Measurements from ENCODE around the gene CATSPERE. TPM values are rescaled to one million over a fixed set of nuclear protein-coding genes. Genes with fewer than 3 reads are reported as not detected.

CATSPERE gene
- total and polyA plus RNA-seq, 9 of the 15 experiments (the other 6 are each of a cell fraction or from before 2014, with no cell fraction given), result 0.06 to 0.16 (median 0.09) TPM; not detected in 3

DNA sequence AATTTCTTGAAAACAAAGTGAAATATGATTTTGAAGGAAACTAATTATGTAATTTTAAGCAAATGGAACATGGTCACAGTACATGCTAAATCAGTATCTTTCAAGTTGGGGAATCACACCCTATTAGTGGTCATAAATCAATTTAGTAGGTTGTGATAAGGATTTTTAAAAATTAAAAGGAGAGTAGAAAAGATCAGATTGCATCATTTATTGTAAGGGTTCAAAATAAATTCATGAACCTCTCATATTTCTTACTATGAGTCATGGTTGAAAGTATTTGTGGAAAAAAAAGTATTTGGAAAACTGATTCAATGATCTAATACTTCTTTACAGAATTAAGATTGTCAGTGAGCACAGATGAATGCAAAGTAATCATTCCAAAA lies 24.0 kb upstream of the CATSPERE start:
- peaks cover 4% of the 10 kb centered on the region for H3K9me1 ChIP-seq (ENCODE audit: control insufficient read depth, insufficient read depth, low read length)
- POLR2A ChIA-PET, result no interaction called here
- CTCF ChIA-PET (ENCODE audit: low intra/inter-chr PET ratio), result no interaction called here

More for the DNA sequence above, 24.0 kb upstream of the CATSPERE start:
- DNase-seq (ENCODE audit: extremely low read depth in 1 of 4, low spot score in 3 of 4), result no peak
- FAIRE-seq, result no peak
- TF ChIP-seq, protein P1, sequence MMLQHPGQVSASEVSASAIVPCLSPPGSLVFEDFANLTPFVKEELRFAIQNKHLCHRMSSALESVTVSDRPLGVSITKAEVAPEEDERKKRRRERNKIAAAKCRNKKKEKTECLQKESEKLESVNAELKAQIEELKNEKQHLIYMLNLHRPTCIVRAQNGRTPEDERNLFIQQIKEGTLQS (IDR thresholded peaks at IDR 0.05), result peak; percentile 74
- TF ChIP-seq, protein P1 (CRISPR knock-in tag; conservative IDR thresholded peaks at IDR 0.05), result no peak
- TF ChIP-seq, protein P2, sequence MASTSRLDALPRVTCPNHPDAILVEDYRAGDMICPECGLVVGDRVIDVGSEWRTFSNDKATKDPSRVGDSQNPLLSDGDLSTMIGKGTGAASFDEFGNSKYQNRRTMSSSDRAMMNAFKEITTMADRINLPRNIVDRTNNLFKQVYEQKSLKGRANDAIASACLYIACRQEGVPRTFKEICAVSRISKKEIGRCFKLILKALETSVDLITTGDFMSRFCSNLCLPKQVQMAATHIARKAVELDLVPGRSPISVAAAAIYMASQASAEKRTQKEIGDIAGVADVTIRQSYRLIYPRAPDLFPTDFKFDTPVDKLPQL (IDR thresholded peaks at IDR 0.05; ENCODE audit: extremely low read depth, insufficient read length), result no peak
- TF ChIP-seq ZNF134 (CRISPR knock-in tag; conservative IDR thresholded peaks at IDR 0.05) (no peak), RBFOX2 (IDR thresholded peaks at IDR 0.05; ENCODE audit: low read depth, low read length) (no peak), CEBPG (CRISPR knock-in tag; IDR thresholded peaks at IDR 0.05) (no peak), CEBPG (tag; conservative IDR thresholded peaks at IDR 0.05 in 1 of 2, IDR thresholded peaks at IDR 0.05 in 1 of 2) (peak; percentile 70 to 74), CEBPB (tag; IDR thresholded peaks at IDR 0.05) (peak; percentile 54), HNRNPK (IDR thresholded peaks at IDR 0.05; ENCODE audit: low read depth, low read length, poor library complexity, severe bottlenecking) (no peak), GABPB2 (CRISPR knock-in tag; conservative IDR thresholded peaks at IDR 0.05) (no peak), ZNF668 (CRISPR knock-in tag; IDR thresholded peaks at IDR 0.05) (no peak), MYC (IDR thresholded peaks at IDR 0.05; ENCODE audit: low read depth, low read length) (no peak), MYC (CRISPR knock-in tag; IDR thresholded peaks at IDR 0.05; ENCODE audit: borderline replicate concordance, low read depth) (no peak)
- TF ChIP-seq, protein P3, sequence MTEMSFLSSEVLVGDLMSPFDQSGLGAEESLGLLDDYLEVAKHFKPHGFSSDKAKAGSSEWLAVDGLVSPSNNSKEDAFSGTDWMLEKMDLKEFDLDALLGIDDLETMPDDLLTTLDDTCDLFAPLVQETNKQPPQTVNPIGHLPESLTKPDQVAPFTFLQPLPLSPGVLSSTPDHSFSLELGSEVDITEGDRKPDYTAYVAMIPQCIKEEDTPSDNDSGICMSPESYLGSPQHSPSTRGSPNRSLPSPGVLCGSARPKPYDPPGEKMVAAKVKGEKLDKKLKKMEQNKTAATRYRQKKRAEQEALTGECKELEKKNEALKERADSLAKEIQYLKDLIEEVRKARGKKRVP (CRISPR knock-in tag; IDR thresholded peaks at IDR 0.05), result no peak
- TF ChIP-seq, protein P4, sequence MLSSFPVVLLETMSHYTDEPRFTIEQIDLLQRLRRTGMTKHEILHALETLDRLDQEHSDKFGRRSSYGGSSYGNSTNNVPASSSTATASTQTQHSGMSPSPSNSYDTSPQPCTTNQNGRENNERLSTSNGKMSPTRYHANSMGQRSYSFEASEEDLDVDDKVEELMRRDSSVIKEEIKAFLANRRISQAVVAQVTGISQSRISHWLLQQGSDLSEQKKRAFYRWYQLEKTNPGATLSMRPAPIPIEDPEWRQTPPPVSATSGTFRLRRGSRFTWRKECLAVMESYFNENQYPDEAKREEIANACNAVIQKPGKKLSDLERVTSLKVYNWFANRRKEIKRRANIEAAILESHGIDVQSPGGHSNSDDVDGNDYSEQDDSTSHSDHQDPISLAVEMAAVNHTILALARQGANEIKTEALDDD (IDR thresholded peaks at IDR 0.05), result no peak
- Histone ChIP-seq H3K4me1 (replicated peaks in 1 of 2; ENCODE audit: control insufficient read depth in 2 of 2, insufficient read depth in 2 of 2, low read length in 2 of 2) (peaks cover 5 to 8% of the 10 kb centered on the region in 2 experiments; a peak in 3 of 5 replicates), H3K4me2 (ENCODE audit: insufficient read depth, low read length) (no peak overlapping the region), H4K20me1 (replicated peaks; ENCODE audit: control insufficient read depth, insufficient read depth, low read length) (peaks cover 7% of the 10 kb centered on the region; the same call in 1 of the 2 replicates), H3K4me3 (no peak overlapping the region), H2AFZ (ENCODE audit: low read depth, low read length) (no peak overlapping the region), H3K9ac (ENCODE audit: insufficient read depth in 1 of 2, low read depth in 2 of 2, low read length in 2 of 2) (no peak overlapping the region), H3K36me3 (ENCODE audit: control insufficient read depth, insufficient read depth, low read length) (peaks cover 53% of the 10 kb centered on the region), H3K9me3 (replicated peaks; ENCODE audit: control insufficient read depth, insufficient read depth, low read depth, low read length) (no peaks in the 10 kb centered on the region), H3K27me3 (ENCODE audit: control insufficient read depth in 2 of 2, insufficient read depth in 2 of 2, low read length in 2 of 2) (no peaks in the 10 kb centered on the region), H3K79me2 (ENCODE audit: control insufficient read depth, insufficient read depth, low read length) (peaks cover 55% of the 10 kb centered on the region), H3K27ac (ENCODE audit: extremely low read depth, low read depth, low read length) (no peak overlapping the region)
- in situ Hi-C loops (cut with MboI), result no loop called here
- intact Hi-C loops (cut with micrococcal nuclease), result no loop called here
- ATAC-seq, result no peak
- no TSS peak for BruUV-seq (replicated peaks)
